ENCODE data around the gene RAET1L.
A peak's percentile ranks its signal among the peaks of the same experiment; 100 is the strongest.
"Not testable (repeated sequence)": the region's sequence is repeated elsewhere in the genome, so short reads cannot be mapped to it uniquely, and the experiment has no call there.

The RAET1L gene

DNA sequence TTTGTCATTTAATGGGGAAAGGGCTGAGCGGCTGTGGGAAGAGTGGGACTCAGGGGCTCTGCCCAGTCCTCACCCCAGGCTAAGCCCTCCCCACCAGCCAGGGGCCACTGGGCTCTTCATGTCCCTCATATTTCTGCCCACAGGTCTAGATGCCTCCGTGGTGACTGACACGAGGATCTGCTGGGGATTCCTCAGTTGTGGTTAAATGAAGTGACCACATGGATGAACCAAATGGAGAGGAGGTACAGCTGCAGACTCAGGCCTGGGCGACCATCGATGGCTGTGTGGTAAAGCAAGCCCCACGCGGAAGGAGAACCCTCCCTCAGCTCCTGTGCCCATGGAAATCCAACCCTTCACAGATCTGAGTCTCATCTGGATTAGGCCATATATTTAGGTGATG lies 29.4 kb downstream of the RAET1L start:
- TF ChIP-seq, protein P1, sequence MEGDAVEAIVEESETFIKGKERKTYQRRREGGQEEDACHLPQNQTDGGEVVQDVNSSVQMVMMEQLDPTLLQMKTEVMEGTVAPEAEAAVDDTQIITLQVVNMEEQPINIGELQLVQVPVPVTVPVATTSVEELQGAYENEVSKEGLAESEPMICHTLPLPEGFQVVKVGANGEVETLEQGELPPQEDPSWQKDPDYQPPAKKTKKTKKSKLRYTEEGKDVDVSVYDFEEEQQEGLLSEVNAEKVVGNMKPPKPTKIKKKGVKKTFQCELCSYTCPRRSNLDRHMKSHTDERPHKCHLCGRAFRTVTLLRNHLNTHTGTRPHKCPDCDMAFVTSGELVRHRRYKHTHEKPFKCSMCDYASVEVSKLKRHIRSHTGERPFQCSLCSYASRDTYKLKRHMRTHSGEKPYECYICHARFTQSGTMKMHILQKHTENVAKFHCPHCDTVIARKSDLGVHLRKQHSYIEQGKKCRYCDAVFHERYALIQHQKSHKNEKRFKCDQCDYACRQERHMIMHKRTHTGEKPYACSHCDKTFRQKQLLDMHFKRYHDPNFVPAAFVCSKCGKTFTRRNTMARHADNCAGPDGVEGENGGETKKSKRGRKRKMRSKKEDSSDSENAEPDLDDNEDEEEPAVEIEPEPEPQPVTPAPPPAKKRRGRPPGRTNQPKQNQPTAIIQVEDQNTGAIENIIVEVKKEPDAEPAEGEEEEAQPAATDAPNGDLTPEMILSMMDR (IDR thresholded peaks at IDR 0.05; ENCODE audit: poor library complexity, severe bottlenecking), result no peak
- Histone ChIP-seq H3K4me1 (ENCODE audit: insufficient read depth, poor library complexity, severe bottlenecking) (no peaks in the 10 kb centered on the region), H3K36me3 (ENCODE audit: low read depth) (no peaks in the 10 kb centered on the region), H3K27ac (ENCODE audit: poor library complexity, severe bottlenecking) (no peak overlapping the region), H3K27me3 (ENCODE audit: insufficient read depth, poor library complexity, severe bottlenecking) (peaks cover 30% of the 10 kb centered on the region), H3K9me3 (ENCODE audit: severe bottlenecking) (no peaks in the 10 kb centered on the region), H3K4me3 (ENCODE audit: severe bottlenecking) (no peak overlapping the region)
- DNase-seq (ENCODE audit: low spot score) (no peak), ATAC-seq (ENCODE audit: low read depth) (no peak)

DNA sequence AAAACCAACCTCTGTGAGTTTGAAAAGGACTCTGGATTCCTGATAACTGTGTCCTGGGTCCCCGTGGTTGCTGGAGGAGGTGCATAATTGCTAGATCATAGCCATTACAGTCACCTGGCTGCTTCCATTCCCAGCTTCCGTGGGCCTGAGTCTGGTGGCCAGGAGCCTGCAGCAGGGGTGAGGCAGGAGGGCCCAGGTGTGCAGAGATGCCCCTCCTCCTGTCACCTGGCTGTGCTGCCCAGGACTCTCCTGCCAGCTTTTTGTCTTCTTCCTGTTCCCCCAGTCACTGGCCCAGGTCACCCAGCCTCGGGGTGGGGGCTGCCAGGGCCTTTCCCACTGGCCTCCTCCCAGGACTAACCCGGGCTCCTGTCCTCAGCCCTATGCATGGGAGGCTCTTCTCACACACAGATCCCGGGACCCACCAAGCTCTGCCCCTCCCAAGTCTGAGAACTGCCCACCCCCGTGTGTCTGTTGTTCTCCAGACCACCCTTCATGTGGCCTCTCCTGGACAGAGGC lies 30.0 kb downstream of the RAET1L start:
- Histone ChIP-seq H3K36me3 (ENCODE audit: low read depth) (no peaks in the 10 kb centered on the region), H3K27ac (ENCODE audit: poor library complexity, severe bottlenecking) (no peak overlapping the region), H3K9me3 (ENCODE audit: severe bottlenecking) (no peaks in the 10 kb centered on the region), H3K4me1 (ENCODE audit: insufficient read depth, poor library complexity, severe bottlenecking) (no peaks in the 10 kb centered on the region), H3K27me3 (ENCODE audit: insufficient read depth, poor library complexity, severe bottlenecking) (peaks cover 37% of the 10 kb centered on the region), H3K4me3 (ENCODE audit: severe bottlenecking) (no peak overlapping the region)
- ATAC-seq (ENCODE audit: low read depth), result no peak
- no peak for DNase-seq (ENCODE audit: low spot score)
- TF ChIP-seq, protein P1 (IDR thresholded peaks at IDR 0.05; ENCODE audit: poor library complexity, severe bottlenecking), result no peak

DNA sequence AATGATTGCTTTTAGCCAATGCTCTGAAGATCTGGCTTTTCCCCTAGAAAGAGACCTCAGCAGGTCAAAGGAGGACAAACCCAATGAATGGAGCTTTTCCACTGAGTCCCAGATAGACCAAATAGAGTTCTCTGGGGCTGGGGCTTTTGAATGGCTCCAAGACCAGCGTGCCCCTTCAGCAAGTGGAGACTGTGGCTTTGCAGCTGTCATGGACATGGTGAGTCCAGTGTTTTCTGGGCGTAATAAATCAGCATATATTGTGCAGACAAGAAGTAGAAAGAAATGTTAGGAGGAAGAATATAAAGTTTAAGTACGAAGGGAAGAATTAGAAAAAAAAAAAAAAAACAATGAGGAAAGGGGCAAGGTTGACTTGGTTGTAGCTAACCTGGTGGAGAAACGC lies 33.5 kb downstream of the RAET1L start:
- H3K27ac ChIP-seq (ENCODE audit: poor library complexity, severe bottlenecking), result no peak overlapping the region
- peaks cover 71% of the 10 kb centered on the region for H3K27me3 ChIP-seq (ENCODE audit: insufficient read depth, poor library complexity, severe bottlenecking)
- no peaks in the 10 kb centered on the region for H3K36me3 ChIP-seq (ENCODE audit: low read depth)
- no peak overlapping the region for H3K4me3 ChIP-seq (ENCODE audit: severe bottlenecking)
- DNase-seq (ENCODE audit: low spot score) (no peak), ATAC-seq (ENCODE audit: low read depth) (no peak)
- H3K9me3 ChIP-seq (ENCODE audit: severe bottlenecking), result peaks cover 6% of the 10 kb centered on the region
- TF ChIP-seq, protein P1 (IDR thresholded peaks at IDR 0.05; ENCODE audit: poor library complexity, severe bottlenecking), result no peak
- no peaks in the 10 kb centered on the region for H3K4me1 ChIP-seq (ENCODE audit: insufficient read depth, poor library complexity, severe bottlenecking)

DNA sequence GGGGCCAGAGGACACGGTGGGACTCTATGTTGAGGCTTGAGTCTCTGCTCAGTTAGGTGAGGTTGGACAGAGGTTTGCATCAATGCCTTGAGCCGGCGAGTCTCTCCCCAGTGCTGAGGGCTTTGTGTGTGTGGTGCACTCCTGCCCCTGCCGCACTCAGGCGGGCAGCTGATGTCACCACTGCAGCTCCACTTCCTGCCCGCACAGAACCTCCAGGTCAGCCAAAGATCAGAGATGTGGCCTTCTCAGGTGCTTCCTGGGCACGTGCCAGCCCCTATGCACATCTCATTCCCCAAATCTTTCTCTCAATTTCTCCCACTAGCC lies 33.9 kb downstream of the RAET1L start:
- ATAC-seq (ENCODE audit: low read depth), result peak; percentile 16; the same call in 1 of the 3 replicates
- not testable (repeated sequence) for H3K27ac ChIP-seq (ENCODE audit: poor library complexity, severe bottlenecking); H3K36me3 ChIP-seq (ENCODE audit: low read depth)

DNA sequence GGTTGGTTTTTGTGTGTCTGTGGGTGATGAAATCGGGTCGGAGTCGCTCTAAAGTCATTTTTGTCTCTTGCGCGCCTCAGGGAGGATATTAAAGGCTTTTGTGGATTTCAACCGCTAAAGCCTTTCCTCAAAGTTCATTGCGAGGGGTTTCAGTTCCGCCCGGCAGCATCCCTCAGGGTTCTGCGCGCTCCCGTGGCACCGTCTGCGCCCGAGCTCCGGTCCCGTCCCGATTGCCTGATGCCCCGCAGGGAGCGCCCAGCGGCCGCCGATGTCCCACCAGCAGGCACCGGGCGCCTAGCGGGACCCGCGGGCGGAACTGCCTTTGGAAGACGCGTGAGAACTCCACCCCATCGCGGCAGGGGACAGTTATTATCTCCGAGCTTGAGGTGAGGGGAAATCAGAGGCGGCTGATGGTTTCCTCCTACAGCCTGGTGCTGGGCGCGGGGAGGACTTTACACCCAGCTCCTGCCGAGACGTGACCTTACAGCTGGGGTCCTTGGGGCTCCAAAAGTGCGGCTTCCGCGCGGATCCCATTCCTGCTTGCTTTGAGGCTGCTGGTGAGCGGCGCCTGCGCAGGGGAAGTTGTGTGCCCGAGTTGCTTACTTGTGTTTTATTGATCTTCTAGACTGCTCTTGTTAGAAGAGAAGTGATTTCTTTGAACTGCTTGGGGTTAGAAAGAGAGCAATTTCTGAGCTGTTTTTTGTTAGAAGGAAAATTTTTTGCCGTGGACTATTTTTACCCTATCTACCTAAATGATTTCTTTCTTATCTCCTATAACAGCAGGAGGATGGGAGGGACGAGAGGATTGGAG lies 34.5 kb downstream of the RAET1L start:
- TF ChIP-seq, protein P1 (IDR thresholded peaks at IDR 0.05; ENCODE audit: poor library complexity, severe bottlenecking), result no peak
- Histone ChIP-seq H3K4me1 (ENCODE audit: insufficient read depth, poor library complexity, severe bottlenecking) (no peaks in the 10 kb centered on the region), H3K9me3 (ENCODE audit: severe bottlenecking) (peaks cover 6% of the 10 kb centered on the region), H3K27me3 (ENCODE audit: insufficient read depth, poor library complexity, severe bottlenecking) (peaks cover 81% of the 10 kb centered on the region), H3K36me3 (ENCODE audit: low read depth) (no peaks in the 10 kb centered on the region), H3K4me3 (ENCODE audit: severe bottlenecking) (no peak overlapping the region), H3K27ac (ENCODE audit: poor library complexity, severe bottlenecking) (no peak overlapping the region)
- DNase-seq (ENCODE audit: low spot score), result no peak
- no peak for ATAC-seq (ENCODE audit: low read depth)

More for the DNA sequence above, 33.9 kb downstream of the RAET1L start:
- not testable (repeated sequence) for H3K4me3 ChIP-seq (ENCODE audit: severe bottlenecking); H3K9me3 ChIP-seq (ENCODE audit: severe bottlenecking); DNase-seq (ENCODE audit: low spot score); H3K4me1 ChIP-seq (ENCODE audit: insufficient read depth, poor library complexity, severe bottlenecking)
- H3K27me3 ChIP-seq (ENCODE audit: insufficient read depth, poor library complexity, severe bottlenecking), result peaks cover 75% of the 10 kb centered on the region

Measured in RWPE2 (cell line).